Hepatocyte (in vitro differentiated cells): Measurements from ENCODE around the gene TST.

Source experiments
- CTCF ChIP-seq: fragments of 200-600 bp; sonication (generic); IDR thresholded peaks from 2 replicates; pipeline ENCODE4 v1.5.1; 2016; ENCODE audit warnings: antibody characterized with exemption, mild to moderate bottlenecking; ENCODE audit not compliant: poor library complexity
- EZH2 ChIP-seq: fragments of 200-600 bp; sonication (generic); IDR thresholded peaks from 2 replicates; pipeline ENCODE4 v1.6.1; 2016; ENCODE audit warnings: antibody characterized with exemption, mild to moderate bottlenecking, borderline replicate concordance

DNA sequence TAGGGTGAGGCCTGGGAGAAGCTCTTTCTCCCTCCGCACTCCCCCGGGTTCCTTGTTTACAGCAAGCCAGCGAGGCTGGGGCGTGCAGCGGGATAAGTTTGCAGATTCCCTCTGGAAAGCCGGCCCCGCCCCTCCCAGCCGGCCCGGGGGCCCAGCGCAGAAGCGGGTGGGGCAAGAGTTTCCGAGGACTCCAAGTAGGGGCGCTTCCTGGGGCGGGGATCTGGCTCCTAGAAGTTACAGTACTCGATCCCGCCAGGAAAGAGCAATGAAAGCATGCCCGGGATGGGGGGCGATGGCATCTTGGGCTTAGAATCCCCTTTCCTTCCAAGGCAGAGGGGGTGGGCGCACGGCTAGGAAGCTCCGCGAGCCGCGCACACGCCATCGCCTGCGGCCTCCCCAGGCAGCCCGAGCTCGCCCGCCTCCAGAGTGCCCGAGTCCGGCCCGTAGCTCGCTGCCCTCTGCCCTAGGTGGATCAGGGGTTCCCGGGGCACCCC is 385 bp downstream of the TST start:
- TF ChIP-seq CTCF (no peak), EZH2 (no peak)
